Spleen (tissue), 11 donors: ENCODE measurements around the gene SMARCD3. TPM values are rescaled to one million over a fixed set of nuclear protein-coding genes. Genes with fewer than 3 reads are reported as not detected.
A peak's percentile ranks its signal among the peaks of the same experiment; 100 is the strongest.

Experiments
- DNase-seq: peaks from one replicate; pipeline ENCODE4 v3.0.0-alpha.2; 2020
- H3K27ac ChIP-seq, 8 donors: fragments of 200-600 bp; sonication (generic) in 7 of 8; 1 replicate in 4 of 8; 2 replicates in 4 of 8; pipeline versions ENCODE4 v1.5.0 to v1.8.0; 2016 to 2021; ENCODE audit warnings: inconsistent platforms in 4 of 8, mild to moderate bottlenecking in 4 of 8, moderate library complexity in 1 of 8
- H3K27me3 ChIP-seq, 7 donors: fragments of 200-600 bp; sonication (generic) in 6 of 7; replicated peaks in 1 of 7; 1 replicate in 4 of 7; 2 replicates in 3 of 7; pipeline versions ENCODE4 v1.5.0 to v1.8.0; 2016 to 2021; ENCODE audit warnings: inconsistent platforms in 3 of 7, mild to moderate bottlenecking in 1 of 7
- H3K36me3 ChIP-seq, 6 donors: fragments of 200-600 bp; sonication (generic) in 5 of 6; 1 replicate in 4 of 6; 2 replicates in 2 of 6; pipeline versions ENCODE4 v1.5.0 to v1.8.0; 2016 to 2021; ENCODE audit warnings: inconsistent platforms in 2 of 6
- H3K4me1 ChIP-seq, 6 donors: fragments of 200-600 bp; sonication (generic) in 5 of 6; 1 replicate in 3 of 6; 2 replicates in 3 of 6; pipeline versions ENCODE4 v1.5.0 to v1.8.0; 2016 to 2021; ENCODE audit warnings: inconsistent platforms in 3 of 6
- H3K4me3 ChIP-seq, 8 donors: fragments of 200-600 bp; sonication (generic) in 7 of 8; 1 replicate in 4 of 8; 2 replicates in 4 of 8; pipeline versions ENCODE4 v1.5.0 to v1.8.0; 2016 to 2021; ENCODE audit warnings: inconsistent platforms in 4 of 8, mild to moderate bottlenecking in 4 of 8, moderate library complexity in 2 of 8
- H3K9me3 ChIP-seq, 8 donors: fragments of 200-600 bp; sonication (generic) in 7 of 8; 1 replicate in 4 of 8; 2 replicates in 4 of 8; pipeline versions ENCODE4 v1.5.0 to v1.8.0; 2016 to 2021; ENCODE audit warnings: inconsistent platforms in 4 of 8
- CTCF ChIP-seq, 11 experiments: fragments of 200-600 bp in 7 of 11; fragments of 450-650 bp in 4 of 11; sonication (generic) in 4 of 11; IDR thresholded peaks in 8 of 11; conservative IDR thresholded peaks in 3 of 11; 1 replicate in 7 of 11; 2 replicates in 4 of 11; pipeline versions ENCODE4 v1.4.0 to v1.8.0; 2016 to 2021; ENCODE audit warnings: antibody characterized with exemption in 11 of 11, inconsistent platforms in 4 of 11, mild to moderate bottlenecking in 1 of 11
- POLR2A ChIP-seq, 3 donors: fragments of 450-650 bp; IDR thresholded peaks; one replicate each; pipeline ENCODE4 v1.5.1; 2017; ENCODE audit warnings: antibody characterized with exemption in 3 of 3, mild to moderate bottlenecking in 1 of 3
- POLR2AphosphoS5 ChIP-seq, 3 donors: sonication (generic); formaldehyde crosslinking; IDR thresholded peaks; one replicate each; pipeline ENCODE4 v1.5.1; 2017; ENCODE audit warnings: antibody characterized with exemption in 3 of 3
- WGBS, 5 donors: extraction: QIAGEN DNeasy Blood & Tissue Kit in 3 of 5; methylation state at CpG; one replicate each; pipeline versions ENCODE4 v1.1.5 to v1.1.7; 2013 to 2018; 5-methylcytosine and 5-hydroxymethylcytosine counted together
- intact Hi-C: fragments of 100-400 bp; cut with DNase I; formaldehyde crosslinking; loops from one replicate; pipeline ENCODE4 v1.15.0; 2023; ENCODE audit warnings: low total_unique reads
- polyA plus RNA-seq, 3 donors: library from polyadenylated mRNA; stranded (reverse); fragments of 200-250 nt; gene quantifications; one replicate each; pipeline ENCODE4 v1.2.1, GENCODE V29; 2013
- total RNA-seq, 7 donors: library from RNA; depleted of rRNA in 3 of 7; stranded (reverse); fragments of >200 nt in 3 of 7; fragmentation: NEBNext Ultra II Directional in 4 of 7; extraction: Animal tissue kit (Norgen Biotek cat#: 25700) in 4 of 7; gene quantifications; one replicate each; pipeline versions ENCODE4 v1.1.0 to v1.2.1, GENCODE V29; 2016 to 2021
- donor health status: healthy with polysubstance abuse.
- donor health status: DM: no; HTN: no; CAD: no; lungs with moderate emphysema.
- donor health status: DM: no; HTN: no; CAD: no.
- donor health status: Bipolar disorder and iron deficiency.
- donor health status: healthy.
- donor health status: DM: no; HTN: no; CAD: no.
- donor health status: DM: yes; HTN: yes; CAD: no.

SMARCD3 gene
- total and polyA plus RNA-seq, 10 donors: 8.8 to 40.2 (median 16.5) TPM

GRCh38 chr7:151232091-151232916, 16.2 kb downstream of the SMARCD3 start, which contains the start of gene CHPF2:
Gene CHPF2 (plus strand): TSS chr7:151232483. CDS start chr7:151234012, 1,529 bp downstream.
- Histone ChIP-seq H3K27ac (peak within 1 kb of the TSS; percentile 77 to 97 (median 91)), H3K4me3 (peak within 1 kb of the TSS; percentile 90 to 99 (median 98)), H3K36me3 (peaks cover 0 to 35% (median 25%) of the 10 kb centered on the region in 6 donors), H3K4me1 (peaks cover 17 to 60% (median 40%) of the 10 kb centered on the region in 6 donors), H3K9me3 (no peaks in the 10 kb centered on the region), H3K27me3 (no peaks in the 10 kb centered on the region)
- intact Hi-C loops: no loop called here
- peak in 2 of 3 donors; percentile 8 to 69 for TF ChIP-seq POLR2A (IDR thresholded peaks at IDR 0.05)
- peak in 1 of 11 experiments; percentile 17 for TF ChIP-seq CTCF (IDR thresholded peaks at IDR 0.05 in 8 of 11, conservative IDR thresholded peaks at IDR 0.05 in 3 of 11)
- peak; percentile 92 to 97 (median 95) for TF ChIP-seq POLR2AphosphoS5 (IDR thresholded peaks at IDR 0.05)
- DNase-seq: peak; percentile 99
- 1% methylated on average over 35 to 79 of the region's 79 CpGs for WGBS, 5 donors

- peaks cover 0 to 22% (median 13%) of the 10 kb centered on the region in 6 donors for H3K36me3 ChIP-seq
Observed at GRCh38 chr7:151231080-151231479, 17.4 kb downstream of the SMARCD3 start.

DNA sequence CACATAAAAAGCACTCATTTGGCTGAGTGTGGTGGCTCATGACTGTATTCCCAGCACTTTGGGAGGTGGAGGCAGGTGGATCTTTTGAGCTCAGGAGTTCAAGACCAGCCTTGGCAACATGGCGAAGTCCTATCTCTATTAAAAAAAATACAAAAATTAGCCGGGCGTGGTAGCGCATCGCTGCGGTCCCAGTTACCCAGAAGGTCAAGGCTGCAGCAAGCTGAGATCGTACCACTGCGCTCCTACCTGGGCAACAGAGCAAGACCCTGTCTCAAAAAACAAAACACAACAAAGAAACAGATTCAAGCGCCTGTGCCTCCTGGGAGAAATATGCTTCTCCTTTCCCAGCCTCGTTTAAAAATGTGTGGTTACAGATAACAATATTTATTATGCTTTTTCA, 19.2 kb downstream of the SMARCD3 start:
- Histone ChIP-seq H3K4me1 (peaks cover 28 to 64% (median 47%) of the 10 kb centered on the region in 6 donors), H3K4me3 (no peak overlapping the region), H3K9me3 (no peaks in the 10 kb centered on the region), H3K27me3 (no peaks in the 10 kb centered on the region), H3K36me3 (peaks cover 0 to 15% (median 6%) of the 10 kb centered on the region in 6 donors), H3K27ac (no peak overlapping the region)
- peak; percentile 41 for DNase-seq
- intact Hi-C loops: no loop called here
- 87 to 92% (median 89%) methylated on average over 10 of the region's 10 CpGs for WGBS, 5 donors
- TF ChIP-seq POLR2A (IDR thresholded peaks at IDR 0.05) (no peak), CTCF (IDR thresholded peaks at IDR 0.05 in 8 of 11, conservative IDR thresholded peaks at IDR 0.05 in 3 of 11) (no peak), POLR2AphosphoS5 (IDR thresholded peaks at IDR 0.05) (no peak)

More at GRCh38 chr7:151231080-151231479, 17.4 kb downstream of the SMARCD3 start:
- H3K9me3 ChIP-seq: no peaks in the 10 kb centered on the region
- DNase-seq: no peak
- no peaks in the 10 kb centered on the region for H3K27me3 ChIP-seq
- intact Hi-C loops: no loop called here
- H3K4me1 ChIP-seq: peaks cover 21 to 66% (median 46%) of the 10 kb centered on the region in 6 donors
- H3K27ac ChIP-seq: no peak overlapping the region
- TF ChIP-seq CTCF (IDR thresholded peaks at IDR 0.05 in 8 of 11, conservative IDR thresholded peaks at IDR 0.05 in 3 of 11) (no peak), POLR2AphosphoS5 (IDR thresholded peaks at IDR 0.05) (no peak), POLR2A (IDR thresholded peaks at IDR 0.05) (no peak)
- no peak overlapping the region for H3K4me3 ChIP-seq
- WGBS, 5 donors: 77 to 98% (median 82%) methylated on average over 1 of the region's 1 CpG
